Activated CD4-positive, CD25-positive, alpha-beta regulatory T cell (primary cell): ENCODE results near the gene PHF2.
"Not testable (repeated sequence)": the region's sequence is repeated elsewhere in the genome, so short reads cannot be mapped to it uniquely, and the experiment has no call there.

ENCODE experiments used
- DNase-seq, 4 experiments: peaks; one replicate each; lab custom pipeline; 2025; lab: John Stamatoyannopoulos, UW

Gene PHF2

GRCh38 chr9:93665637-93666438, 89.5 kb downstream of the PHF2 start:
- DNase-seq, result no peak

GRCh38 chr9:93666439-93666784, 90.0 kb downstream of the PHF2 start:
- DNase-seq, result not testable (repeated sequence)

GRCh38 chr9:93667006-93667405, 90.6 kb downstream of the PHF2 start:
- no peak for DNase-seq

- no peak for DNase-seq
These were observed 91.2 kb downstream of the PHF2 start for GRCh38 chr9:93667627-93668026.

- no peak for DNase-seq
These were observed 92.0 kb downstream of the PHF2 start for GRCh38 chr9:93668261-93668871.

- no peak for DNase-seq
These were observed 93.0 kb downstream of the PHF2 start for GRCh38 chr9:93669116-93669957.

- DNase-seq, result no peak
These were observed 93.5 kb downstream of the PHF2 start for GRCh38 chr9:93669958-93670207.

GRCh38 chr9:93670208-93671019, 94.0 kb downstream of the PHF2 start:
- DNase-seq, result no peak

GRCh38 chr9:93671020-93671338, 94.6 kb downstream of the PHF2 start:
- no peak for DNase-seq

- DNase-seq, result not testable (repeated sequence)
These were observed 96.1 kb downstream of the PHF2 start for GRCh38 chr9:93672330-93673020.

GRCh38 chr9:93673021-93673838, 96.8 kb downstream of the PHF2 start:
- DNase-seq, result no peak

- no peak for DNase-seq
These were observed 97.5 kb downstream of the PHF2 start for GRCh38 chr9:93673839-93674334.

- no peak for DNase-seq
These were observed 98.4 kb downstream of the PHF2 start for GRCh38 chr9:93674580-93675335.

GRCh38 chr9:93675336-93676150, 99.2 kb downstream of the PHF2 start:
- DNase-seq, result no peak

- DNase-seq, result no peak
These were observed 100.1 kb downstream of the PHF2 start for GRCh38 chr9:93676310-93677047.

GRCh38 chr9:93677048-93677571, 100.7 kb downstream of the PHF2 start:
- no peak for DNase-seq

GRCh38 chr9:93677641-93678136, 101.3 kb downstream of the PHF2 start:
- DNase-seq, result no peak
